RPMI8226 (cell line): ENCODE measurements around the gene GLB1L3.
A peak's percentile ranks its signal among the peaks of the same experiment; 100 is the strongest.

Source experiments
- DNase-seq: peaks from one replicate; pipeline ENCODE4 v3.0.0-alpha.2; 2015

The GLB1L3 gene

DNA sequence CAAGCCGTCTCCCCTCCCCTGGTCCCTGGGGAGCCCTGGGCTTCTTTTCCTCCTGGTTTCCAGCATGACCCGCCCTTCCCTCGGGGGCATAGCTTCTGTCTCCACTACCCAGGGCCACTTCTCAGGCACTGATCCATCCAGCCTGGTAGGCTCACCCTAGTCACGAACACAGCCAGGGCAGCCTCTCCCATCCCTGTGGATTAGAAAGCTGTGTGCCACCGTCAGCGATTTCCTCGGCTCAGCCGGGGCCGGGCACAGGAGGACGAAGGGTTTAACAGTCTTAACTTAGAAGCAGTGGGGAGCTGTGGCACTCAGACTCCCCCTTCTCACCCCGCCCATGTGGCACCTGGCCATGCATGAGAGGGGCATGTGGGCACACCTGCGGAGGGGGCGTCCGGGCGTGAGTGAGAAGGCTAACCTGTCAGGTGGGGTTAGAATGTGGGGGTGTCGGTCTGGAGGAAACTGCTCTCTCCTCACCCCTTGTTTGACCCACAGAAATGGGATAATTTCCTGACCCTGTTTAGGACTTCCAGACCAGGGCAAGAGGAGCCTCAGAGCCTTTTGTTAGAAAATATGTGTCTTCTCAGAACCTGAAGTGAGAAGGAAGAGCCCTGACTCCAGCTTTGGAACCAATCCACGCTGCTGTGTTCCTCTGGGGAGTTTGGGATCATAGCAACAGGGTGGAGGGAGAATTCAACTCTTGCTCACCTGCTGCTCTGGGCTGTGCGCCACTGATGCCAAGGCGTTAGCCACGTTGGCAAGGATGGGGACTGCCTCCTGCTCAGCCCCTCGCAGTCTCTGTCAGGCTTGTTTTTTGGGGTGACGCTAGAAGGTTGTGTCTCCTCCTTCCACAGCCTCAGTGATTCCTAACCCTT, 70.2 kb downstream of the GLB1L3 start:
- no peak for DNase-seq

DNA sequence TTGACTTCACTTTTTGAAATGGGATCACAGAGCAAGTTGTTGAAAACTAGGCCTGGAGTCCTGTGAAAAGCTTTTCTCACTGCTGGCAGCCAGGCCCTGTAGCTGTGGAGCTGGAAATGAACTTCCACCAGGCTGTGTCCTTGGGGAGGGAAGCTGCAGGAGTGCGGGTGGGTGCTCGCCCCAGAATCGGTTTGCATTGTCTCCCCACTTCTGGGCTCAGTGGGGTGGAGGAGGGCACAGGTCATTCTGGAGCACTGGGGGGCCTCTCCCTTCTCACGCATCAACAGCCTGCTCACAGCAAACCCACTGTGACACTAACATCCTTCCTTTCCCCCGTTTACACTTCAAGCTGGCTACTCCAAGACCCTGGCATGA, 70.8 kb downstream of the GLB1L3 start:
- no peak for DNase-seq

GRCh38 chr11:134347441-134347840, 71.3 kb downstream of the GLB1L3 start:
- no peak for DNase-seq

DNA sequence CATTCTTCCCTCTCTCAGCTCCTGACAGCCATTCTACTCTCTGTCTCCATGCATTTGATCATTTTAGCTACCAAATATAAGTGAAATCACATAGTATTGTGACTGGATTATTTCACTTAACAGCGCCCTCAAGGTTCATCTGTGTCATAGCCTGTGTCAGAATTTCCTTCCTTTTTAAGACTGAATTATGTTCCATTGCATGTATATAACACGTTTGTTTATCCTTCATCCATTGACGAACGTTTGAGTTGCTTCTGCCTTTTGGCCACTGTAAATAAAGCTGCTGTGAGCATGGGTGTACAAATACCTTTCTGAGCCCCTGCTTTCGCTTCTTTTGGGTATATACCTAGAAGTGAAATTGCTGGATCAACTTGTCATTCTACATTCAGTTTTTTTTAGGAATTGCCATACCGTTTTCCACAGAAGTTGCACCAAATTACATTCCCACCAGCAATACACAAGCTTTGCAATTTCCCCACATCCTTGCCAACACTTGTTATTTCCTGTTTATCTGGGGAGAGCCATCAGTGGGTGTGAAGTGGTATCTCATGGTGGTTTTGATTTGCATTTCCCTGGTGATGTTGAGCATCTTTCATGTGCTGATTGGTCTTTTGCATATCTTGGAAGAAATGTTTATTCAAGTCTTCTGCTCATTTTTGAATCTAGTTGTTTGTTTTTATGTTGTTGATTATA, 73.1 kb downstream of the GLB1L3 start:
- DNase-seq = no peak

DNA sequence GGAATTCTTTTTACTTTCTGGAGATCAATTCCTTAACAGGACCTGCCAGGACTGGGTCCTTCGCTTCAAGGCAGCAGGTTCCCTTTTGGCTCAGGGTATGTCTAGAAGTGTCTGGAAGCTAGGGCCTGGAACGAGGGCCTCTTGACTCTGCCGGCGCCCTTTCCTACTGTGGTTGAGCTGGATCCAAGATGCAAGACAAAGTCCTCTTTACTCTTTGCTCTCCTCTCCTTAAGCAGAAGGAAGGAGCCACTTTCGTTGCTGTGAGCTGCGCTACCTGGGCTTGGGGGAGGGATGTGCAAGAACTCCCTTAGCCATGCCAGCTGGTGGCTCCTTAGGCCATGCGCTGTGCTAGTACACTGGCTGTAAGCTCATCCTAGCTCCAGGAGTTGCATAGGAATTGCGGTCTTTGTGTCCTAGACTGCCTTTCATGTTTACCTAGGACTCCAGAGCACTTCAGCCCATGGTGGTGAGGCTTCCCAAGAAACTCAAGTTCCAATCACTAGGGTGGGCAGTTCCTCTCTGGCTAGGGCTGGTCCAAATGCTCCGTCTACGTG, 73.7 kb downstream of the GLB1L3 start:
- DNase-seq = no peak

DNA sequence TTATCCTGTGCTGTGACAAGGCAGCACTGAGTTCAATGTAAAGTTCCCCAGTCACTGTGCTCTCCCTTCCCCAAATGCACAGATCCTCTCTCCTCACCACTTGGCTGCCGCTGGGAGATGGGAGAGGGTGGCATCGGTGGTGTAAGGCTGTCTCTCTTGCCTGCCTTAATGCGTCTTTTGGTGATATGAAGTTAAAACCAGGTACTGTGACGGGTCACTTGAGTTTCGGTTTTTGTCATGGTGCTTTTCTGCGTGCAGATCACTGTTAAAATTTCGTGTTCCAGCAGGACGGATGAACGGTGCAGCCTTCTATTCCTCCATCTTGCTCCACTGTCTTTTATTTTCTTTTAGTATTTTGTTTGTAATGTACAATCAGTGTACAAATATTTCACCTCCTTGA, 74.2 kb downstream of the GLB1L3 start:
- DNase-seq = no peak

GRCh38 chr11:134352111-134352510, 75.9 kb downstream of the GLB1L3 start:
- DNase-seq = no peak

DNA sequence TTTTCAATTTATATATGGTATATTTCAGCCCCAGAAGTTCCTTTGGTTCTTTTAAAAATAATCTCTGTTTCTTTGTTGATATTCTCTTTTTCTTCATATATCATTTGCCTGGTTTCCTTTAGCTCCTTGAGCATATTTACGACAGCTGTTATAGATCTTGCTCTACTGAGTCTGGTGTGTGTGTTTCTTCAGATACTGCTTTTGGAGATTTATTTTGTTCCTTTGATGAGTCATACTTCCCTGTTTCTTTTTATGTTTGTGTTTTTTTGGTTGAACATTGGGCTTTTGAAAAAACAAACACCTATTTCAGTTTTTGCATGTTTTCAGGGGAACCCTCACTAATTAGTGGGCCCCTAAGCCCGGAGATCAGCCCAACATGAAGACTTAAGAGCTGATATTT, 79.0 kb downstream of the GLB1L3 start:
- no peak for DNase-seq

- DNase-seq = no peak
Observed at GRCh38 chr11:134355656-134356055, 79.5 kb downstream of the GLB1L3 start.

DNA sequence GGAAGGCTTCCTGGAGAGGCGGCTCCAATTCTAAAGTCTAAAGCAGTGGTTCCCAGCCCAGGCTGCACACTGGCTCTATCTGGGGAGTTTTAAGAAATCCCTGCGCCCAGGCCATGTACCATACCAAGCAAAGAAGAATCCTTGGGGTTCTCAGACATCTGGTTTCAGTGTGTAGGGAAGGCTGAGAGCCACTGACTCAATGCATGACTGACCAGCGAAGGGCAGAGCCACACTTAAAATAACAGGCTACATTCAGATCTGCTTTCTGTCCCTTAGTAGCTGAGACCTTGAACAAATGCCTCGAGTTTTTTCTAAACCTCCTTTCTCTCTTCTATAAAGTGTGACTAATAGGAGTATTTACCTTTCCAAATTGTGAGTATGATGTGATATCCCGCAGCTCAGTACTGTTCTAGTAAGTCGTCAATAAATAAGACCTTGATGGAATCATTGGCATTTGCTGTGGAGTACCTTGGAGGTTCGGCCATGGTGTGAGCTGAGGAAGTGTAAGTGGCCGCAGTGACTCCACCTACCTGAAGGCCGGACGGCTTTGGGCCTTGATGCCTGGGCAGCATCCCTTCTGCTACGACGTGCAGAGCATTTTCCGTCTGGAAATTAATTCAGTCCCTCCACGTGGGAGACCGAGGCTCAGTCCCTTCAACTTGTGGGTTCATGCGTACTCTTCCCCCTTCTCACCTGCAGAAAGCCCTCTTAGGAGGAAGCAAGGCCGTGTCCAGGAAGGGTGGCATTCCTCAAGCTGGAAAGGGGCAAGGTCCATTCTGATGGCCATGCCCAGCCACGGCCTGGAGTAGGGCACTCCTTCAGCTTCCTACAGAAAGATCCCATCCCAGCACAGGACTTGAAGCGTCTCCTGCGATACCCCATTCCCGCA, 80.7 kb downstream of the GLB1L3 start:
- no peak for DNase-seq

GRCh38 chr11:134357545-134357839, 81.3 kb downstream of the GLB1L3 start:
- no peak for DNase-seq

- no peak for DNase-seq
Observed at GRCh38 chr11:134358165-134358855, 82.1 kb downstream of the GLB1L3 start.

DNA sequence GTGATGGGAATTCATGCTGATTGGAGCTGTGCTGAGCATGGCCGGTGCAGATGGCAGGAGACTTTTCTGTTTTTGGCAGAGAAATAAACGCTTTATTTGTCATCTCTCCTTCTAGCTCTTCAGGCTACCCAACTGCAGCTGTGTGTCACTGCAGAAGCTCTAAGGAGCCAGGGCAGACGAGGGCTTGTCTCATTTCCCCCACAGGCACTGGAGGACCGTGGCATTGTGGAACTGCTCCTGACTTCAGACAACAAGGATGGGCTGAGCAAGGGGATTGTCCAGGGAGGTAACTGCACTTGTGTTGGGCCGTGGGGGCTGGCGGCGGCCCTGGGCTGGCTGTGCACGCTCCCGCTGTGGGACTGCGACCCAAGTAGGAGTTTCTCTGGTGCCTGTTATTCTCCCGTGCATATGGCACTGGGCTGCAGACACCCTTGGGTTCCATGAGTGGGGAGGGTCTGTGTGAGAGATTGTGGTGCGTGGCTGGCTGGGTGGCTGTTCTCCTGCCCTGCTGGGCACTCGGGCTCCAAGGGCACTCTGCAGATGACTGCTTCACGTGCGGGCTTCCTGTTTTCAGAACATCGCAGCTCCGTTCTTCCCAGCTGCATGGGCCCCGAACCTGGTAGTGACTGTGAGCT, 82.8 kb downstream of the GLB1L3 start:
- no peak for DNase-seq

- DNase-seq = no peak
Observed at GRCh38 chr11:134359646-134360045, 83.5 kb downstream of the GLB1L3 start.

DNA sequence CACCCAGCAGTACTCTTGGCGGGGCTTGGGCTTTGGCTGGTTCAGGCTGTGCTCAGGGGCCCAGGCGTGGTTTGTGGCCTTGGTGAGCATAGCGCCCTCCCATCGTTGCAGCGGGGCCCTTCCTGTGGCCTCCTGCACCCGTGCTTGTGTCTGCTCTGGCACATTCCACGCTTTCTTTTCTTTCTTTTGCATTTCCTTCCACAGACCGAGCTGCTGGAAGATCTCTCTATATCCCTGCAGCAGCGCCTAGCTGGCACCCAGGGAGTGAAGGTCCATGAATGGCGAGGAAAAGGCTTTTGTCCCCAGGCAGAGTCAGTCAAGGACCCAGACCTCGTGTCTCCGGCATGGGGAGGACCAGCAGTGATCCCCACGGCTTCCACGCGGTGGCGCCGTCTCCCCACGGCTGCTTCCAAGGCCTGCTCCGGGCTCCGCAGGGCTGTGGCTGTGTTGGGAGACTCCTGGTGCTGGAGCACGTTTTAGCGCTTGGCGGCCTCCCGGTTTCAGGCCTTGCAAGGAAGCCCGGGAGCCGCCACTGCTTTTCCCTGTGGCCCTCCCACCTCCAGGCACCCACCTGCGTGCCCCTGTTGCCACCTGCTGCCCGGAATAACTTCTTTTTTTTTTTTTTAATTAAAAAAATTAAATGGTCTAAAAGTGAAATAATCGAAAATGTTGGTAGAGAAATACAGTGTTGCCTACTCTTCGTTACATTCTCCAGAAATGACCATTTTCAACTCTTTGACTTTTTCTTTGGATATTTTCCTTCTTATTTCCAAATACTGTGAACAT, 84.1 kb downstream of the GLB1L3 start:
- peak; percentile 61 for DNase-seq

DNA sequence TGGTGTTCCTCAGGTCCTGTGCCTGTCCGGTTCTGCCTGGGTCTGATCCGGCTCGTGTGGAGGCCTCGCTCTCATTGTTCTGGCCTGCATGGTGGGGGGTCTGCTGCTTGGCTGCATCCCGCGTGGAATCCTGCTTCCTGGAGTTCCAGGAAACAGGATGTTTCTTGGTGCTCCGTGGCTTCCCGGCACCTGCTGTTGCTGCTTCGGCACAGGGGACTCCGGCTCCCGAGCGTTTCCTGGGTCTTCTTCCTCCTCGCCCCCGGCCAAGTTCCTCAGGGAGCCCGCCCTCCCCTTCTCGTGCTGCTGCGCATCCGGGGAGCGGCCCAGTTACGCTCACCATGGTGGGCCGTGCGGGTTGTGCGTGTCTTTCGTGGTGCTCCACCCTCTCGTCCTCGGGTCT, 85.5 kb downstream of the GLB1L3 start:
- no peak for DNase-seq

GRCh38 chr11:134362192-134362901, 86.2 kb downstream of the GLB1L3 start:
- DNase-seq = no peak

DNA sequence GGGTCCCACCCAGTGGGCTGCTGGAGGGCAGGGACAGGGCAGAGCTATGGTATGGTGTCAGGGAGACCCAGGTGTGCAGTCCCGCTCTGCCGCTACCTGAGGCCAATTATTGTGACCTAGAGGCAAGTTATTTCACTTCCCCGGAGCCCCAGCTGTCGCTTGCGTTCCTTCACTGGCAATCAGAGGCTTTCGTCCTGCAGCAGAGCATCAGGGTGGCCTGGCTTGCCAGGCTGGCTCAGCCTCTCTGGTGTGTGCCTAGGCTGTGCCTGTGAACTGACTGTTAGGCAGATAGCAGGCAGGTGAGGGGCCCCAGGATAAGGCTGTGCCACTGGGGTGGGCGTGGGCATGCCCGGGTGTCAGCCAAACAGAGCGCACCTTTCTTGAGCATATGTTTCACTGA, 87.0 kb downstream of the GLB1L3 start:
- DNase-seq = no peak

GRCh38 chr11:134363592-134363991, 87.4 kb downstream of the GLB1L3 start:
- no peak for DNase-seq

GRCh38 chr11:134364261-134364660, 88.1 kb downstream of the GLB1L3 start:
- DNase-seq = no peak
